PFSK-1 (cell line): ENCODE results near the gene PCDHB3.

Experiments
- FOXP2 ChIP-seq: optimal IDR thresholded peaks from 2 replicates; pipeline ENCODE3; 2011; ENCODE audit warnings: borderline replicate concordance, control low read depth, inconsistent platforms; ENCODE audit not compliant: insufficient read depth; ENCODE audit errors: extremely low read length, extremely low read depth
- POLR2AphosphoS5 ChIP-seq: IDR thresholded peaks from 2 replicates; pipeline ENCODE4 v1.6.1; 2012; ENCODE audit warnings: low read depth, mild to moderate bottlenecking, control low read depth, low read length, moderate library complexity
- SIN3A ChIP-seq: IDR thresholded peaks from 2 replicates; pipeline ENCODE4 v1.6.1; 2012; ENCODE audit warnings: mild to moderate bottlenecking, low read length, moderate library complexity, borderline replicate concordance; ENCODE audit not compliant: insufficient read depth
- TAF1 ChIP-seq: IDR thresholded peaks from 2 replicates; pipeline ENCODE4 v1.6.1; 2012; ENCODE audit warnings: low read length, control low read depth, borderline replicate concordance; ENCODE audit not compliant: insufficient read depth
- TF ChIP-seq, protein P1 (sequence below), 2 experiments: IDR thresholded peaks; 2 replicates each; pipeline versions ENCODE4 v1.6.1 to v1.8.0; 2011 to 2012; ENCODE audit warnings: low read depth in 2 of 2, low read length in 2 of 2, control low read depth in 1 of 2, inconsistent platforms in 1 of 2, mild to moderate bottlenecking in 1 of 2, moderate library complexity in 1 of 2; ENCODE audit not compliant: insufficient read depth in 1 of 2

Gene PCDHB3

DNA sequence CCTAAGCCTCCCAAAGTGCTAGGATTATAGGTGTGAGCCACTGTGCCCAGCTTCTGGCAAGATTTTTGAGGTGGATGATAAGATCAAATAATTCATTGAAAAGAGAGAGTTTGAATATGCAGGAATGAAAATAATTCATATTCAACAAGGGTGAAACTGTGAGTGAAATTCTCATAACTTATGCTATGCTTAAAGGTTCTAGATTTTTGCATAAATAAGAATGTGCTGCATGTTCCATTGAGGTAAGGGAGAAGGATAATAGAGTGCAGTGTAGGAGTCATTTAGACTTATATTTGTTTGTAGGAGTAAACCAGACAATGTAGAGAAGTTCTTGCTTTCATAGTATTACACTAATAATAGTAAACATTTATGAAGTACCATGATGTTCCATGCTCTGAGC is 18.0 kb upstream of the PCDHB3 start:
- no peak for TF ChIP-seq POLR2AphosphoS5

DNA sequence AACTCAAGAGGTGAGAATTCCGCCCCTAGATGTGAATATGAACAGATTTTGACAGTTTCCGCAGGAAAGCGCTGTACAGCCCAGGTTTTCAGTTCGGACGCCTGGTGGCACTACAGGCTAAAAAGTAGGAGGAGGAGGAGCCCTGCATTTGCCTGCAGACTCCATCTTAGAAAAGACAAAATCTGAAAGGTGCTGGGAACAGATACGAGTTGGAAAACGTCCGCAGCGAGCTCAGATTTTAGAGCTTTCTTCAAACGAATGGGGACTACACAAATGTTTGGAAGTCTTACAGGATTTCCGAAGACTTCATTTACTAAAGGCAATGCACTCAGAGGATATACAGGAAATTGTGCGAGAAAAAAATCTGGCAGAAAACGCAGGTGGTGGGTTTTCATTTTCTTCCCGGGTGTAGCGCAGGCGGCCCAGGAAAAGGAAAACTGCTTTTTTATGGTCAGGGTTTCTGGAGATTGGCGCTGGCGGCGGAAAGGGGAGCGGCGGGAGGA is 15.7 kb upstream of the PCDHB3 start:
- TF ChIP-seq FOXP2, result no peak
- no peak for TF ChIP-seq SIN3A
- TF ChIP-seq, protein P1, sequence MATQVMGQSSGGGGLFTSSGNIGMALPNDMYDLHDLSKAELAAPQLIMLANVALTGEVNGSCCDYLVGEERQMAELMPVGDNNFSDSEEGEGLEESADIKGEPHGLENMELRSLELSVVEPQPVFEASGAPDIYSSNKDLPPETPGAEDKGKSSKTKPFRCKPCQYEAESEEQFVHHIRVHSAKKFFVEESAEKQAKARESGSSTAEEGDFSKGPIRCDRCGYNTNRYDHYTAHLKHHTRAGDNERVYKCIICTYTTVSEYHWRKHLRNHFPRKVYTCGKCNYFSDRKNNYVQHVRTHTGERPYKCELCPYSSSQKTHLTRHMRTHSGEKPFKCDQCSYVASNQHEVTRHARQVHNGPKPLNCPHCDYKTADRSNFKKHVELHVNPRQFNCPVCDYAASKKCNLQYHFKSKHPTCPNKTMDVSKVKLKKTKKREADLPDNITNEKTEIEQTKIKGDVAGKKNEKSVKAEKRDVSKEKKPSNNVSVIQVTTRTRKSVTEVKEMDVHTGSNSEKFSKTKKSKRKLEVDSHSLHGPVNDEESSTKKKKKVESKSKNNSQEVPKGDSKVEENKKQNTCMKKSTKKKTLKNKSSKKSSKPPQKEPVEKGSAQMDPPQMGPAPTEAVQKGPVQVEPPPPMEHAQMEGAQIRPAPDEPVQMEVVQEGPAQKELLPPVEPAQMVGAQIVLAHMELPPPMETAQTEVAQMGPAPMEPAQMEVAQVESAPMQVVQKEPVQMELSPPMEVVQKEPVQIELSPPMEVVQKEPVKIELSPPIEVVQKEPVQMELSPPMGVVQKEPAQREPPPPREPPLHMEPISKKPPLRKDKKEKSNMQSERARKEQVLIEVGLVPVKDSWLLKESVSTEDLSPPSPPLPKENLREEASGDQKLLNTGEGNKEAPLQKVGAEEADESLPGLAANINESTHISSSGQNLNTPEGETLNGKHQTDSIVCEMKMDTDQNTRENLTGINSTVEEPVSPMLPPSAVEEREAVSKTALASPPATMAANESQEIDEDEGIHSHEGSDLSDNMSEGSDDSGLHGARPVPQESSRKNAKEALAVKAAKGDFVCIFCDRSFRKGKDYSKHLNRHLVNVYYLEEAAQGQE (IDR thresholded peaks at IDR 0.05; ENCODE audit: insufficient read depth in 1 of 2, low read depth in 2 of 2, low read length in 2 of 2), result no peak
- TF ChIP-seq POLR2AphosphoS5, result no peak; the same call in 1 of the 2 replicates
- no peak for TF ChIP-seq TAF1

DNA sequence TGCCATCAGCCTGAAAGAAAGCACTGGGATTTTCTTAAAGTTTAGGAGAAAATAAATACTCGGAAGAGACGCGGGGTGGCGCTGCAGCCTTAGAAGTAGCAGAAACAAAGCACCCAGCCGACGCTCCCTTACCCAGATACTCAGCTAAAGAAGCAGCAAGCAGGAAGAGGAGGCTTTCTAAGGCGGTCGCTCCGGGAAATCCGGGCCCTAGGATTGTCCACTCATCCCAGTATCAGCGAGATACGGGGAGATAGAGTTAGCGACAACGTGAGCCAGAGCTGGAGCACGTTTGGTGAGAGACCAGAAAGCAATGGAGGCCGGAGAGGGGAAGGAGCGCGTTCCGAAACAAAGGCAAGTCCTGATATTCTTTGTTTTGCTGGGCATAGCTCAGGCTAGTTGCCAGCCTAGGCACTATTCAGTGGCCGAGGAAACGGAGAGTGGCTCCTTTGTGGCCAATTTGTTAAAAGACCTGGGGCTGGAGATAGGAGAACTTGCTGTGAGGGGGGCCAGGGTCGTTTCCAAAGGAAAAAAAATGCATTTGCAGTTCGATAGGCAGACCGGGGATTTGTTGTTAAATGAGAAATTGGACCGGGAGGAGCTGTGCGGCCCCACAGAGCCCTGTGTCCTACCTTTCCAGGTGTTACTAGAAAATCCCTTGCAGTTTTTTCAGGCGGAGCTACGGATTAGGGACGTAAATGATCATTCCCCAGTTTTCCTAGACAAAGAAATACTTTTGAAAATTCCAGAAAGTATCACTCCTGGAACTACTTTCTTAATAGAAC is 5.6 kb upstream of the PCDHB3 start, which contains the start of gene PCDHB2:
PCDHB2 (plus strand) TSS at position 135 of the 782 bp plus-strand sequence; CDS start at position 311, 176 bp downstream.
- TF ChIP-seq POLR2AphosphoS5 (peak; percentile 61; the same call in 1 of the 2 replicates), FOXP2 (no peak), SIN3A (no peak), TAF1 (no peak)
- TF ChIP-seq, protein P1 (IDR thresholded peaks at IDR 0.05; ENCODE audit: insufficient read depth in 1 of 2, low read depth in 2 of 2, low read length in 2 of 2), result no peak

DNA sequence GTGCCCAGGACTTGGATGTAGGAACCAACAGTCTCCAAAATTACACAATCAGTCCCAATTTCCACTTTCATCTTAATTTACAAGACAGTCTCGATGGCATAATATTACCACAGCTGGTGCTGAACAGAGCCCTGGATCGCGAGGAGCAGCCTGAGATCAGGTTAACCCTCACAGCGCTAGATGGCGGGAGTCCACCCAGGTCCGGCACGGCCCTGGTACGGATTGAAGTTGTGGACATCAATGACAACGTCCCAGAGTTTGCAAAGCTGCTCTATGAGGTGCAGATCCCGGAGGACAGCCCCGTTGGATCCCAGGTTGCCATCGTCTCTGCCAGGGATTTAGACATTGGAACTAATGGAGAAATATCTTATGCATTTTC is 5.0 kb upstream of the PCDHB3 start:
- TF ChIP-seq SIN3A (no peak), TAF1 (no peak), POLR2AphosphoS5 (no peak), FOXP2 (no peak)
- TF ChIP-seq, protein P1 (IDR thresholded peaks at IDR 0.05; ENCODE audit: insufficient read depth in 1 of 2, low read depth in 2 of 2, low read length in 2 of 2), result no peak

DNA sequence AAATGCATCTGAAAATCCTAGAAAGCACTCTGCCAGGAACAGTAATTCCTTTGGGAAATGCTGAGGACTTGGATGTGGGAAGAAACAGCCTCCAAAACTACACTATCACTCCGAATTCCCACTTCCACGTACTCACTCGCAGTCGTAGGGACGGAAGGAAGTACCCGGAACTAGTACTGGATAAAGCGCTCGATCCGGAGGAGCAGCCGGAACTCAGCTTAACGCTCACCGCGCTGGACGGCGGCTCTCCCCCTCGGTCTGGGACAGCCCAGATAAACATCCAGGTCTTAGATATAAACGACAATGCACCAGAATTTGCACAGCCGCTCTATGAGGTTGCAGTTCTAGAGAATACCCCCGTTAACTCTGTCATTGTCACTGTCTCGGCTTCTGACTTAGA is 786 bp downstream of the PCDHB3 start:
- TF ChIP-seq FOXP2 (no peak), SIN3A (no peak)
- TF ChIP-seq, protein P1 (IDR thresholded peaks at IDR 0.05; ENCODE audit: insufficient read depth in 1 of 2, low read depth in 2 of 2, low read length in 2 of 2), result no peak
